B cell (primary cell): ENCODE results near the gene HLA-F. TPM values are rescaled to one million over a fixed set of nuclear protein-coding genes. Genes with fewer than 3 reads are reported as not detected.

Experiments
- ATAC-seq: fragments of 200-7000 bp; cut with Tn5 transposase; one replicate; pipeline ENCODE4 v1.10.0; 2021; ENCODE audit warnings: low read depth, mild to moderate bottlenecking, moderate number of reproducible peaks, moderate library complexity
- CTCF ChIA-PET: fragments of 350-600 bp; sonication (Branson Sonifier 250); formaldehyde crosslinking; loops from one replicate; lab custom pipeline; 2021; ENCODE audit warnings: antibody characterized with exemption, inconsistent platforms; lab: Charles Lee
- POLR2A ChIA-PET: fragments of 350-600 bp; sonication (Branson Sonifier 250); formaldehyde crosslinking; loops from one replicate; lab custom pipeline; 2021; ENCODE audit warnings: antibody characterized with exemption; lab: Charles Lee
- DNase-seq: peaks from one replicate; pipeline ENCODE4 v3.0.0; 2013
- H2AFZ ChIP-seq: 2 replicates; pipeline ENCODE4 v1.6.1; 2012; ENCODE audit warnings: mild to moderate bottlenecking, low read depth, low read length; ENCODE audit not compliant: insufficient read depth, poor library complexity, severe bottlenecking
- H3K27ac ChIP-seq, 2 donors: 1 replicate in 1 of 2; 2 replicates in 1 of 2; pipeline ENCODE4 v1.5.1; 2012 to 2013; ENCODE audit warnings: low read length in 2 of 2, mild to moderate bottlenecking in 2 of 2, moderate library complexity in 1 of 2
- H3K27me3 ChIP-seq, 4 experiments: fragments of 200-600 bp in 1 of 4; sonication (generic) in 1 of 4; replicated peaks in 1 of 4; 1 replicate in 2 of 4; 2 replicates in 2 of 4; pipeline versions ENCODE4 v1.6.1 to v1.7.0; 2013 to 2016; ENCODE audit warnings: low read length in 3 of 4, mild to moderate bottlenecking in 2 of 4, mixed read lengths in 1 of 4, moderate library complexity in 1 of 4; ENCODE audit not compliant: insufficient read depth in 4 of 4, control insufficient read depth in 3 of 4; ENCODE audit errors: control extremely low read depth in 1 of 4
- H3K36me3 ChIP-seq, 2 experiments: replicated peaks in 1 of 2; 1 replicate in 1 of 2; 2 replicates in 1 of 2; pipeline versions ENCODE4 v1.6.1 to v1.7.1; 2013; ENCODE audit warnings: low read length in 1 of 2; ENCODE audit not compliant: insufficient read depth in 2 of 2, control insufficient read depth in 1 of 2; ENCODE audit errors: control extremely low read depth in 1 of 2, extremely low read depth in 1 of 2
- H3K4me1 ChIP-seq, 2 donors: fragments of 200-600 bp in 1 of 2; sonication (generic) in 1 of 2; 1 replicate in 1 of 2; 2 replicates in 1 of 2; pipeline versions ENCODE4 v1.5.1 to v1.6.1; 2013 to 2017; ENCODE audit warnings: low read length in 2 of 2; ENCODE audit not compliant: control insufficient read depth in 2 of 2, insufficient read depth in 2 of 2
- H3K4me2 ChIP-seq: replicated peaks from 2 replicates; pipeline ENCODE3; 2012; ENCODE audit warnings: mild to moderate bottlenecking, low read depth, low read length; ENCODE audit not compliant: poor library complexity, severe bottlenecking
- H3K4me3 ChIP-seq, 5 experiments: fragments of 200-600 bp in 1 of 5; sonication (generic) in 1 of 5; 1 replicate in 3 of 5; 2 replicates in 2 of 5; pipeline versions ENCODE4 v1.5.1 to v1.7.0; 2011 to 2016; ENCODE audit warnings: low read length in 4 of 5, mild to moderate bottlenecking in 4 of 5, low read depth in 2 of 5, control low read depth in 1 of 5, moderate library complexity in 1 of 5; ENCODE audit not compliant: insufficient read depth in 1 of 5; ENCODE audit errors: control extremely low read depth in 1 of 5, extremely low read depth in 1 of 5
- H3K79me2 ChIP-seq: fragments of 200-600 bp; sonication (generic); one replicate; pipeline ENCODE4 v1.6.0; 2016; ENCODE audit warnings: low read length; ENCODE audit not compliant: control insufficient read depth, insufficient read depth
- H3K9ac ChIP-seq: fragments of 200-600 bp; sonication (generic); 2 replicates; pipeline ENCODE4 v1.6.1; 2017; ENCODE audit warnings: mild to moderate bottlenecking, low read length, moderate library complexity
- H3K9me3 ChIP-seq, 3 donors: one replicate each; pipeline versions ENCODE4 v1.6.1 to v1.7.1; 2013; ENCODE audit warnings: low read length in 2 of 3; ENCODE audit not compliant: control insufficient read depth in 2 of 3, insufficient read depth in 1 of 3; ENCODE audit errors: control extremely low read depth in 1 of 3
- H4K20me1 ChIP-seq: 2 replicates; pipeline ENCODE4 v1.6.0; 2012; ENCODE audit warnings: mild to moderate bottlenecking, low read length; ENCODE audit not compliant: insufficient read depth, control insufficient read depth, poor library complexity, severe bottlenecking
- H3K27ac Mint-ChIP-seq: one replicate; pipeline ENCODE4 v1.8.0; 2021; ENCODE audit warnings: mixed read lengths
- H3K27me3 Mint-ChIP-seq: one replicate; pipeline ENCODE4 v1.8.0; 2021; ENCODE audit warnings: mixed read lengths
- H3K4me1 Mint-ChIP-seq: one replicate; pipeline ENCODE4 v1.8.0; 2021; ENCODE audit warnings: mixed read lengths
- H3K4me3 Mint-ChIP-seq: one replicate; pipeline ENCODE4 v1.8.0; 2021; ENCODE audit warnings: mixed read lengths
- H3K9me3 Mint-ChIP-seq: one replicate; pipeline ENCODE4 v1.8.0; 2022; ENCODE audit warnings: mixed read lengths; ENCODE audit not compliant: insufficient read depth
- EZH2 ChIP-seq: IDR thresholded peaks from 2 replicates; pipeline ENCODE4 v1.6.1; 2012; ENCODE audit warnings: borderline replicate concordance, low read depth, mild to moderate bottlenecking, moderate library complexity, low read length; ENCODE audit not compliant: insufficient read depth, poor library complexity, severe bottlenecking
- WGBS: methylation state at CpG from one replicate; pipeline ENCODE4 v1.1.5; 2013; ENCODE audit warnings: missing lambda C conversion rate; ENCODE audit not compliant: insufficient coverage; 5-methylcytosine and 5-hydroxymethylcytosine counted together
- intact Hi-C: fragments of 100-400 bp; cut with micrococcal nuclease; formaldehyde crosslinking; loops from one replicate; pipeline ENCODE4 v1.10.0; 2022
- polyA plus RNA-seq: library from polyadenylated mRNA; depleted of rRNA; stranded (reverse); fragments of >200 nt; gene quantifications from 2 replicates; pipeline ENCODE4 v1.2.3, GENCODE V29; 2012
- total RNA-seq, 2 donors: library from RNA; stranded (reverse); fragments of 120-200 nt in 1 of 2; gene quantifications; 1 replicate in 1 of 2; 2 replicates in 1 of 2; pipeline versions ENCODE4 v1.2.3 to v1.2.4, GENCODE V29; 2013 to 2022
- TF ChIP-seq, protein P1 (sequence below): fragments of 200-600 bp; IDR thresholded peaks from one replicate; pipeline ENCODE4 v1.8.0; 2022; ENCODE audit warnings: antibody characterized with exemption, mild to moderate bottlenecking

HLA-F gene
- total and polyA plus RNA-seq, 2 donors (not counting 1 experiment from before 2014, with no cell fraction given) = 895 to 1,409 TPM

DNA sequence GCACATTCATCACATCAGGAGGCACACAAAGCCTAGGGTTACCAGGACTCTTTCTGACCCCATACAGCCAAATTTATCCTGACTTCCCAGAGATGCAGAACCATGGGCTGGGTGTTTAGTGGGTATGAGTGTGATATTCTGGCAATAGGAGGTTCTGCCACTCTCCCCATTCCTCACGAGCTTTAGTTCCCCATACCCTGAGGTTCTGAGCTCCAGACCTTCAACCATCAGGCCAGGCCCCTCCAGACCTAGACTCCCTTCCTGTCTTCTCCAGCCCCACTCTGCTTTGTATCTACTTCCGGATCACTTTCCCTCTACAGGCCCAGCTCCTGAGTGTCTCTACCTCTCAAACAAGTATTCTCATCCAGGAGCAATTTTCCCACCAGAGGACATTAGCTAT, 4.4 kb downstream of the HLA-F start:
- H3K27ac ChIP-seq = peak overlapping the region in 1 of 2 donors; percentile 25
- H3K4me2 ChIP-seq = no peak overlapping the region
- H2AFZ ChIP-seq = no peak overlapping the region
- no peaks in the 10 kb centered on the region for H3K9me3 ChIP-seq
- H3K27me3 Mint-ChIP-seq = no peaks in the 10 kb centered on the region
- peaks cover 0 to 43% of the 10 kb centered on the region in 2 experiments for H3K36me3 ChIP-seq
- intact Hi-C loops = no loop called here
- H3K4me3 Mint-ChIP-seq = peak overlapping the region; percentile 32
- peaks cover 70% of the 10 kb centered on the region for H3K4me1 Mint-ChIP-seq
- H3K79me2 ChIP-seq = peaks cover 36% of the 10 kb centered on the region
- ATAC-seq (no peak), DNase-seq (peak; percentile 38)
- H3K9ac ChIP-seq = no peak overlapping the region
- no peak overlapping the region for H3K4me3 ChIP-seq
- no peaks in the 10 kb centered on the region for H3K27me3 ChIP-seq
- CTCF ChIA-PET = interaction anchor here (0.7 to 3.9 kb wide), 12 partner anchors 9 to 648 kb away, joined by 3 to 41 read pairs (median 4); no protein-coding TSS in a partner anchor
- 90% methylated on average over 1 of the region's 2 CpGs for WGBS
- TF ChIP-seq EZH2 = no peak
- TF ChIP-seq, protein P1, sequence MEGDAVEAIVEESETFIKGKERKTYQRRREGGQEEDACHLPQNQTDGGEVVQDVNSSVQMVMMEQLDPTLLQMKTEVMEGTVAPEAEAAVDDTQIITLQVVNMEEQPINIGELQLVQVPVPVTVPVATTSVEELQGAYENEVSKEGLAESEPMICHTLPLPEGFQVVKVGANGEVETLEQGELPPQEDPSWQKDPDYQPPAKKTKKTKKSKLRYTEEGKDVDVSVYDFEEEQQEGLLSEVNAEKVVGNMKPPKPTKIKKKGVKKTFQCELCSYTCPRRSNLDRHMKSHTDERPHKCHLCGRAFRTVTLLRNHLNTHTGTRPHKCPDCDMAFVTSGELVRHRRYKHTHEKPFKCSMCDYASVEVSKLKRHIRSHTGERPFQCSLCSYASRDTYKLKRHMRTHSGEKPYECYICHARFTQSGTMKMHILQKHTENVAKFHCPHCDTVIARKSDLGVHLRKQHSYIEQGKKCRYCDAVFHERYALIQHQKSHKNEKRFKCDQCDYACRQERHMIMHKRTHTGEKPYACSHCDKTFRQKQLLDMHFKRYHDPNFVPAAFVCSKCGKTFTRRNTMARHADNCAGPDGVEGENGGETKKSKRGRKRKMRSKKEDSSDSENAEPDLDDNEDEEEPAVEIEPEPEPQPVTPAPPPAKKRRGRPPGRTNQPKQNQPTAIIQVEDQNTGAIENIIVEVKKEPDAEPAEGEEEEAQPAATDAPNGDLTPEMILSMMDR = no peak
- H3K9me3 Mint-ChIP-seq = no peaks in the 10 kb centered on the region
- POLR2A ChIA-PET = interaction anchor here (0.6 to 1.2 kb wide), 2 partner anchors 22 to 1464 kb away, joined by 6 to 7 read pairs; no protein-coding TSS in a partner anchor
- H4K20me1 ChIP-seq = peaks cover 48% of the 10 kb centered on the region
- no peak overlapping the region for H3K27ac Mint-ChIP-seq
- H3K4me1 ChIP-seq = peaks cover 26 to 34% of the 10 kb centered on the region in 2 donors

DNA sequence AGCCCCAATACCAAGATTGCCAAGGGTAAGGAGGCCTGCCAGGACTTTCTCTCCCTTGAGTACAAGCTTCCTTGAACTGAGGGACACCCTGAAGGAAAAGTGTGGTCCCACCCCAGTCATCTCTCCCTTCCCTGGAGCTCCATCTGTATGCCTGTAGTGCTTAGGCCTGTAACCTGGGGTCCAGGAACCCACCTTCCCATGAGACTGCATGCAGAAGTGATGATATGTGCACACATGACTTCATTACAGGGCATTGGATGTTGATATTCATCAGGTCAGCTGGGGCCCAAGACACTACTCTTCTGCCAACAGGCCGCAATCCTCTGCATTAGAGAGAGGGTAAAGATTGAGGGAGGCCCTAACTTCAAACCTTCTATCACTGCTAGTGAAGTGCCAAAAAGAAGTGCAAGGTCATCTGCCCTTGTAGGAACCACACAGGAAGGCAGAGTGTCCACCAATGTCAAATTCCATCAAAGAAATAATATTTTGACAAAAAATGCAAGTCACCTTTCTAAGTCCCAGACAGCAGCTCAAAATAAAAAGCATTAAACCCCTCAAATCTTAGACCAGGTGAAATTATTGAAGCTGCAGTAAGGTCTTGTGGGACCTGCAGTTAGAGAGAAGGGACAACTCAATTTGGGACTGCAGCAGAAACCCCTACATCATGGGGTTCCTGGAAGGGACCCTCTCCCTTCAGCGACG, 5.1 kb downstream of the HLA-F start:
- Histone ChIP-seq H3K4me2 (no peak overlapping the region), H2AFZ (no peak overlapping the region), H3K9ac (no peak overlapping the region), H3K36me3 (peaks cover 0 to 43% of the 10 kb centered on the region in 2 experiments), H3K27ac (peak overlapping the region in 1 of 2 donors; percentile 25), H3K4me1 (peaks cover 26 to 34% of the 10 kb centered on the region in 2 donors), H3K79me2 (peaks cover 29% of the 10 kb centered on the region), H3K9me3 (no peaks in the 10 kb centered on the region), H4K20me1 (peaks cover 48% of the 10 kb centered on the region), H3K4me3 (no peak overlapping the region), H3K27me3 (no peaks in the 10 kb centered on the region)
- DNase-seq (peak; percentile 39), ATAC-seq (no peak)
- no peak for TF ChIP-seq EZH2
- TF ChIP-seq, protein P1 = no peak
- ChIA-PET POLR2A (interaction anchor here (0.6 to 1.2 kb wide), 2 partner anchors 21 to 1464 kb away, joined by 6 to 7 read pairs; no protein-coding TSS in a partner anchor), CTCF (interaction anchor here (0.7 to 3.9 kb wide), 10 partner anchors 8 to 647 kb away, joined by 3 to 41 read pairs (median 5); no protein-coding TSS in a partner anchor)
- peaks cover 65% of the 10 kb centered on the region for H3K4me1 Mint-ChIP-seq
- peak overlapping the region; percentile 39 for H3K4me3 Mint-ChIP-seq
- H3K27ac Mint-ChIP-seq = peak overlapping the region; percentile 61
- no CpG with 5 or more reads among the region's 3 CpGs for WGBS
- no peaks in the 10 kb centered on the region for H3K9me3 Mint-ChIP-seq
- intact Hi-C loops = no loop called here
- no peaks in the 10 kb centered on the region for H3K27me3 Mint-ChIP-seq
